Activated CD4-positive, alpha-beta T cell treated with anti-CD3 and anti-CD28 coated beads, Interleukin-2, amount 10 ng/mL, durations not matched to agents 24 days and 14 days (primary cell): ENCODE results near the gene ACD. TPM values are rescaled to one million over a fixed set of nuclear protein-coding genes. Genes with fewer than 3 reads are reported as not detected.

ENCODE experiments used
- DNase-seq: peaks from one replicate; pipeline ENCODE4 v3.0.0; 2022
- H3K27ac Mint-ChIP-seq: one replicate; pipeline ENCODE4 v1.8.0; 2022; ENCODE audit warnings: mild to moderate bottlenecking, mixed read lengths
- H3K27me3 Mint-ChIP-seq: one replicate; pipeline ENCODE4 v1.8.0; 2022; ENCODE audit warnings: mixed read lengths
- H3K36me3 Mint-ChIP-seq: one replicate; pipeline ENCODE4 v1.8.0; 2022; ENCODE audit warnings: low read depth, mild to moderate bottlenecking, mixed read lengths
- H3K4me1 Mint-ChIP-seq: one replicate; pipeline ENCODE4 v1.8.0; 2021; ENCODE audit warnings: mixed read lengths
- H3K4me3 Mint-ChIP-seq: one replicate; pipeline ENCODE4 v1.8.0; 2022; ENCODE audit warnings: mild to moderate bottlenecking, moderate library complexity, mixed read lengths
- H3K9me3 Mint-ChIP-seq: one replicate; pipeline ENCODE4 v1.8.0; 2021; ENCODE audit warnings: mixed read lengths
- intact Hi-C: fragments of 100-400 bp; cut with micrococcal nuclease; formaldehyde crosslinking; loops from one replicate; pipeline ENCODE4 v1.15.1; 2023
- total RNA-seq: library from RNA; stranded (reverse); gene quantifications from 2 replicates; pipeline ENCODE4 v1.2.3, GENCODE V29; 2022

Gene ACD
- total RNA-seq, 1 donor from 2014 or later: 54.0 TPM

- no peak overlapping the region for H3K4me3 Mint-ChIP-seq
- no peaks in the 10 kb centered on the region for H3K36me3 Mint-ChIP-seq
- no peaks in the 10 kb centered on the region for H3K27me3 Mint-ChIP-seq
- no peak overlapping the region for H3K27ac Mint-ChIP-seq
- H3K9me3 Mint-ChIP-seq: no peaks in the 10 kb centered on the region
- DNase-seq: no peak
- H3K4me1 Mint-ChIP-seq: peaks cover 11% of the 10 kb centered on the region
- intact Hi-C loops: no loop called here
Observed at GRCh38 chr16:67672306-67672705, 12.2 kb upstream of the ACD start.

GRCh38 chr16:67669499-67670101 is 9.5 kb upstream of the ACD start:
- Mint-ChIP-seq H3K36me3 (peaks cover 2% of the 10 kb centered on the region), H3K4me1 (peaks cover 20% of the 10 kb centered on the region), H3K27ac (no peak overlapping the region), H3K9me3 (no peaks in the 10 kb centered on the region), H3K4me3 (no peak overlapping the region), H3K27me3 (no peaks in the 10 kb centered on the region)
- intact Hi-C loops: loop anchor here (10.0 kb wide), 2 partner anchors 265 to 1665 kb away; partner anchors contain the start of genes COG8, CTRL, NIP7 and PDF
- no peak for DNase-seq

GRCh38 chr16:67668495-67669157 is 8.6 kb upstream of the ACD start:
- Mint-ChIP-seq H3K27ac (no peak overlapping the region), H3K4me1 (peaks cover 22% of the 10 kb centered on the region), H3K36me3 (peaks cover 3% of the 10 kb centered on the region), H3K4me3 (no peak overlapping the region), H3K27me3 (no peaks in the 10 kb centered on the region), H3K9me3 (no peaks in the 10 kb centered on the region)
- peak; percentile 77 for DNase-seq
- intact Hi-C loops: loop anchor here (1.0 to 10.0 kb wide), 4 partner anchors 121 to 1666 kb away; partner anchors contain the start of genes COG8, CTRL, NIP7 and PDF

- intact Hi-C loops: loop anchor here (1.0 to 10.0 kb wide), 5 partner anchors 51 to 1667 kb away; partner anchors contain the start of genes COG8, CTRL, GFOD2 and NIP7
- Mint-ChIP-seq H3K4me3 (peak overlapping the region; percentile 91), H3K36me3 (peaks cover 5% of the 10 kb centered on the region)
Observed at GRCh38 chr16:67667817-67668494, 7.9 kb upstream of the ACD start.

GRCh38 chr16:67667453-67667816 is 7.4 kb upstream of the ACD start:
- Mint-ChIP-seq H3K36me3 (peaks cover 6% of the 10 kb centered on the region), H3K9me3 (no peaks in the 10 kb centered on the region), H3K4me1 (peaks cover 19% of the 10 kb centered on the region), H3K27me3 (no peaks in the 10 kb centered on the region), H3K4me3 (peak overlapping the region; percentile 91), H3K27ac (peak overlapping the region; percentile 66)
- intact Hi-C loops: loop anchor here (2.0 to 10.0 kb wide), 3 partner anchors 51 to 1667 kb away; partner anchors contain the start of genes COG8, CTRL, GFOD2 and NIP7
- no peak for DNase-seq

More at GRCh38 chr16:67667817-67668494, 7.9 kb upstream of the ACD start:
- Mint-ChIP-seq H3K9me3 (no peaks in the 10 kb centered on the region), H3K4me1 (peaks cover 22% of the 10 kb centered on the region), H3K27me3 (no peaks in the 10 kb centered on the region), H3K27ac (no peak overlapping the region)
- peak; percentile 94 for DNase-seq

- Mint-ChIP-seq H3K36me3 (peaks cover 6% of the 10 kb centered on the region), H3K9me3 (no peaks in the 10 kb centered on the region), H3K4me1 (peaks cover 21% of the 10 kb centered on the region), H3K27me3 (no peaks in the 10 kb centered on the region), H3K4me3 (peak within 1 kb of the TSS; percentile 91), H3K27ac (peak within 1 kb of the TSS; percentile 84)
- intact Hi-C loops: loop anchor here (2.0 to 10.0 kb wide), 3 partner anchors 52 to 1668 kb away; partner anchors contain the start of genes COG8, CTRL, GFOD2 and NIP7
- DNase-seq: peak; percentile 95
Observed at GRCh38 chr16:67666559-67667452, 6.7 kb upstream of the ACD start, which contains the start of the genes C16orf86 and ENKD1. Gene C16orf86 (plus strand): TSS chr16:67666814. CDS start chr16:67666971, 157 bp downstream. Gene ENKD1 (minus strand): TSS chr16:67666750. CDS start chr16:67666442, 308 bp downstream.

GRCh38 chr16:67666032-67666551 is 6.0 kb upstream of the ACD start:
- intact Hi-C loops: loop anchor here (2.0 to 10.0 kb wide), 3 partner anchors 53 to 1669 kb away; partner anchors contain the start of genes COG8, CTRL, GFOD2 and NIP7
- H3K27ac Mint-ChIP-seq: peak overlapping the region; percentile 51
- peaks cover 6% of the 10 kb centered on the region for H3K36me3 Mint-ChIP-seq
- peaks cover 26% of the 10 kb centered on the region for H3K4me1 Mint-ChIP-seq
- DNase-seq: peak; percentile 71
- H3K4me3 Mint-ChIP-seq: peak overlapping the region; percentile 91
- H3K27me3 Mint-ChIP-seq: no peaks in the 10 kb centered on the region
- H3K9me3 Mint-ChIP-seq: no peaks in the 10 kb centered on the region

GRCh38 chr16:67665598-67665997 is 5.5 kb upstream of the ACD start:
- Mint-ChIP-seq H3K9me3 (no peaks in the 10 kb centered on the region), H3K27ac (no peak overlapping the region), H3K4me1 (peaks cover 27% of the 10 kb centered on the region), H3K4me3 (peak overlapping the region; percentile 80), H3K27me3 (no peaks in the 10 kb centered on the region), H3K36me3 (peaks cover 6% of the 10 kb centered on the region)
- DNase-seq: no peak
- intact Hi-C loops: loop anchor here (10.0 kb wide), 2 partner anchors 269 to 1669 kb away; partner anchors contain the start of genes COG8, CTRL, NIP7 and PDF

- Mint-ChIP-seq H3K4me3 (peak overlapping the region; percentile 31), H3K27ac (no peak overlapping the region), H3K36me3 (peaks cover 6% of the 10 kb centered on the region), H3K9me3 (no peaks in the 10 kb centered on the region), H3K4me1 (peaks cover 29% of the 10 kb centered on the region), H3K27me3 (no peaks in the 10 kb centered on the region)
- DNase-seq: no peak
- intact Hi-C loops: loop anchor here (10.0 kb wide), 2 partner anchors 270 to 1670 kb away; partner anchors contain the start of genes COG8, CTRL, NIP7 and PDF
Observed at GRCh38 chr16:67664871-67665270, 4.8 kb upstream of the ACD start.

- Mint-ChIP-seq H3K4me1 (peaks cover 27% of the 10 kb centered on the region), H3K27ac (no peak overlapping the region), H3K9me3 (no peaks in the 10 kb centered on the region), H3K36me3 (peaks cover 9% of the 10 kb centered on the region), H3K4me3 (no peak overlapping the region), H3K27me3 (no peaks in the 10 kb centered on the region)
- DNase-seq: no peak
- intact Hi-C loops: loop anchor here (10.0 kb wide), 2 partner anchors 271 to 1671 kb away; partner anchors contain the start of genes COG8, CTRL, NIP7 and PDF
Observed at GRCh38 chr16:67664258-67664657, 4.2 kb upstream of the ACD start.

- H3K4me1 Mint-ChIP-seq: peaks cover 30% of the 10 kb centered on the region
- H3K4me3 Mint-ChIP-seq: no peak overlapping the region
- no peaks in the 10 kb centered on the region for H3K9me3 Mint-ChIP-seq
- no peak for DNase-seq
- H3K27ac Mint-ChIP-seq: no peak overlapping the region
- H3K27me3 Mint-ChIP-seq: no peaks in the 10 kb centered on the region
- peaks cover 9% of the 10 kb centered on the region for H3K36me3 Mint-ChIP-seq
- intact Hi-C loops: loop anchor here (10.0 kb wide), 2 partner anchors 271 to 1671 kb away; partner anchors contain the start of genes COG8, CTRL, NIP7 and PDF
Observed at GRCh38 chr16:67663877-67664222, 3.8 kb upstream of the ACD start.

GRCh38 chr16:67663151-67663876 is 3.3 kb upstream of the ACD start:
- Mint-ChIP-seq H3K36me3 (peaks cover 9% of the 10 kb centered on the region), H3K27ac (no peak overlapping the region), H3K27me3 (no peaks in the 10 kb centered on the region), H3K9me3 (no peaks in the 10 kb centered on the region), H3K4me1 (peaks cover 31% of the 10 kb centered on the region), H3K4me3 (no peak overlapping the region)
- DNase-seq: peak; percentile 81
- intact Hi-C loops: loop anchor here (10.0 kb wide), 2 partner anchors 271 to 1671 kb away; partner anchors contain the start of genes COG8, CTRL, NIP7 and PDF
